ENCODE data around the gene KIZ. TPM values are rescaled to one million over a fixed set of nuclear protein-coding genes. Genes with fewer than 3 reads are reported as not detected.

Gene KIZ
- total RNA-seq, 1 donor from 2014 or later: 21.1 TPM

DNA sequence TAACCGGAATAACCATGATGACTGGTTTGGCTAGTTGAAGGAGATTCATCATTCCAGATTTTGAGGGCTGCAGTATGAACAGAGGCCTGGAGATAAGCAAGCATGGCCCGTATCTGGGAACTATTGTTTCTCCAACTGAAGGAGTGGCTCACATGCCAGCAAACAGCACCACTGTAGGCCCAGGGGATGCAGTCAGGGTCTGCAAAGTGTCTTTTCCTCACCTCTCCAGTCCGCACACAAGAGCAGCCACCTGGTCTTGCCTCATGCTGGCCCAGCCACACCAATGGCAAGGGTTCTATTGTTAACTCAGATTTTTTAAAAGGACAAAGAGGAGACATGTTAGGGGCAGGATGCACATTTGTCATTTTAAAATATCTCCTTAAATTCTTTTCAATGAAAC is 55.1 kb downstream of the KIZ start:
- no peak overlapping the region for H3K27ac Mint-ChIP-seq
- H3K9me3 Mint-ChIP-seq: peaks cover 16% of the 10 kb centered on the region
- H3K27me3 Mint-ChIP-seq (ENCODE audit: low read depth): no peaks in the 10 kb centered on the region
- no peaks in the 10 kb centered on the region for H3K4me1 Mint-ChIP-seq
- DNase-seq (ENCODE audit: low spot score in 2 of 2, unreplicated experiment in 2 of 2): no peak
- peaks cover 6% of the 10 kb centered on the region for H3K36me3 Mint-ChIP-seq
- TF ChIP-seq, protein P1, sequence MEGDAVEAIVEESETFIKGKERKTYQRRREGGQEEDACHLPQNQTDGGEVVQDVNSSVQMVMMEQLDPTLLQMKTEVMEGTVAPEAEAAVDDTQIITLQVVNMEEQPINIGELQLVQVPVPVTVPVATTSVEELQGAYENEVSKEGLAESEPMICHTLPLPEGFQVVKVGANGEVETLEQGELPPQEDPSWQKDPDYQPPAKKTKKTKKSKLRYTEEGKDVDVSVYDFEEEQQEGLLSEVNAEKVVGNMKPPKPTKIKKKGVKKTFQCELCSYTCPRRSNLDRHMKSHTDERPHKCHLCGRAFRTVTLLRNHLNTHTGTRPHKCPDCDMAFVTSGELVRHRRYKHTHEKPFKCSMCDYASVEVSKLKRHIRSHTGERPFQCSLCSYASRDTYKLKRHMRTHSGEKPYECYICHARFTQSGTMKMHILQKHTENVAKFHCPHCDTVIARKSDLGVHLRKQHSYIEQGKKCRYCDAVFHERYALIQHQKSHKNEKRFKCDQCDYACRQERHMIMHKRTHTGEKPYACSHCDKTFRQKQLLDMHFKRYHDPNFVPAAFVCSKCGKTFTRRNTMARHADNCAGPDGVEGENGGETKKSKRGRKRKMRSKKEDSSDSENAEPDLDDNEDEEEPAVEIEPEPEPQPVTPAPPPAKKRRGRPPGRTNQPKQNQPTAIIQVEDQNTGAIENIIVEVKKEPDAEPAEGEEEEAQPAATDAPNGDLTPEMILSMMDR (IDR thresholded peaks at IDR 0.05; ENCODE audit: unreplicated experiment): no peak
- no peak overlapping the region for H3K4me3 Mint-ChIP-seq

DNA sequence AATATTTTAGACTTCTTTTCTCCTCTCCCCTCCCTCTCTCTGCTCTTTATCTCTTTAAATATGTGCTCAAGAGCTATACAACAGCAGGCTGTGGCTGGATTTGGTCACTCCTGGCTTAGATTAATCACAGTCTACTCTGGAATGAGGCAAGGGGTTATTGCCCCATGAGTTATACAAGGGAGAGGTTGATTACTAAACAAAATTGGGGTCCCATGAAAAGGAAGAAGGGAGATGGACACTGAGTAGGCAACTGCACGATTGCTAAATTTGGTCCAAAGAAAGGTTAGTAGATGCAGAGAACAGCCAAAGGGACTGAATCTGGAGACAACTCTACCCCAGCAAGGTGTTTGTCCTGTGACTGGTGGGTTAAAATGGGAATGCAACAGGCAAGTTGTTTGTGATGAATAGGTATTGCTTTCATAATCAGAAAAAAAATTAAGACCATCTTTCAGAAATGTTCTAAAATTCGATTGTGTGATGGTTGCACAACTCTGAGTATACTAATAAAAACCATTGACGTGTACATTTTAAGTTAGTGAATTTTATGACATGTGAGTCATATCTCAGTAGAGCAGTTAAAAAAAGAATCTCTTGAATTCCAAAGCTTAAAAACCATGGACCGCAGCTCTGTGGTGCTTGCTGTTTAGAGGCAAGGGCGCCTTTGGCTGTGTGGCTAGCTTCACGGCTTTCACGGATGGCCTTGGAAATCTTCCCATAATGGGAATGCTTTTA is 57.1 kb downstream of the KIZ start:
- no peaks in the 10 kb centered on the region for H3K27me3 Mint-ChIP-seq (ENCODE audit: low read depth)
- peaks cover 3% of the 10 kb centered on the region for H3K36me3 Mint-ChIP-seq
- no peaks in the 10 kb centered on the region for H3K4me1 Mint-ChIP-seq
- TF ChIP-seq, protein P1 (IDR thresholded peaks at IDR 0.05; ENCODE audit: unreplicated experiment): no peak
- no peak overlapping the region for H3K4me3 Mint-ChIP-seq
- H3K9me3 Mint-ChIP-seq: no peaks in the 10 kb centered on the region
- no peak overlapping the region for H3K27ac Mint-ChIP-seq
- DNase-seq (ENCODE audit: low spot score in 2 of 2, unreplicated experiment in 2 of 2): no peak

DNA sequence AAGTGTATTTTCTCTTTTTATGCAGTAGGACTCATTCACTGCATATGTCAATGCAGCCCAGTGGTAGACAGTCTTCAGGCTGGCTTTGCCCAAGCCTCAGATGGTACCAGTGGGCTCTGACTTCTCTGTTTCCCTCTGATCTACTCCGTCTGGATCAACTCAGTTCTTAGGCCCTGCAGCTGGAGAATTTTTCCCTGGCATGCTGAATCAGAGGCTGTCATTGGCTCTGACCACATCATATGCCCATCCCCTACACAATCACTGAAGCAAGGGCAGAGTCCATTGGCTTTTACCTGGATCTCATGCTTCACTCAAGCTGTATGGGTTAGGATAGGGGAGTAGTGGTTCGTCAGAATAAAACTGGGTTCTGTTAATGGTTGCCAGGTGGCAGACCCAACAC is 57.8 kb downstream of the KIZ start:
- DNase-seq (ENCODE audit: low spot score in 2 of 2, unreplicated experiment in 2 of 2): no peak
- no peaks in the 10 kb centered on the region for H3K4me1 Mint-ChIP-seq
- H3K36me3 Mint-ChIP-seq: peaks cover 3% of the 10 kb centered on the region
- H3K9me3 Mint-ChIP-seq: no peaks in the 10 kb centered on the region
- H3K4me3 Mint-ChIP-seq: no peak overlapping the region
- no peak overlapping the region for H3K27ac Mint-ChIP-seq
- H3K27me3 Mint-ChIP-seq (ENCODE audit: low read depth): peaks cover 1% of the 10 kb centered on the region
- TF ChIP-seq, protein P1 (IDR thresholded peaks at IDR 0.05; ENCODE audit: unreplicated experiment): no peak

DNA sequence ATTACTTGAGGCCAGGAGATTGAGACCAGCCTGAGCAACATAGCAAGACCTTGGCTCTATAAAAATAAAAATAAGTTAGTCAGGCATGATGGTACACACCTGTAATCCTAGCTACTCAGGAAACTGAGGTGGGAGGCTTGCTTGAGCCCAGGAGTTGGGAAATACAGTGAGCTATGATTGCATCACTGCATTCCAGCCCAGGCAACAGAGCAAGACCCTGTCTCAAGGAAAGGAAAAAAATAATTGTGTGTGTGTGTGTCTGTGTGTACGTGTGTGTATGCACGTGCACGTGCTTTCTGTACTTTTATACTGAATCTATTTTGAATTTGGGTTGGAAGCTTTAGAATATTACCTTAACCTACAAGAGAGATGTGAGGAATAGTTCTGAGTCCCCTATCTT is 58.9 kb downstream of the KIZ start:
- Mint-ChIP-seq H3K36me3 (peaks cover 3% of the 10 kb centered on the region), H3K4me3 (no peak overlapping the region), H3K27me3 (ENCODE audit: low read depth) (peaks cover 1% of the 10 kb centered on the region), H3K9me3 (no peaks in the 10 kb centered on the region), H3K27ac (no peak overlapping the region), H3K4me1 (no peaks in the 10 kb centered on the region)
- TF ChIP-seq, protein P1 (IDR thresholded peaks at IDR 0.05; ENCODE audit: unreplicated experiment): no peak
- no peak for DNase-seq (ENCODE audit: low spot score in 2 of 2, unreplicated experiment in 2 of 2)

DNA sequence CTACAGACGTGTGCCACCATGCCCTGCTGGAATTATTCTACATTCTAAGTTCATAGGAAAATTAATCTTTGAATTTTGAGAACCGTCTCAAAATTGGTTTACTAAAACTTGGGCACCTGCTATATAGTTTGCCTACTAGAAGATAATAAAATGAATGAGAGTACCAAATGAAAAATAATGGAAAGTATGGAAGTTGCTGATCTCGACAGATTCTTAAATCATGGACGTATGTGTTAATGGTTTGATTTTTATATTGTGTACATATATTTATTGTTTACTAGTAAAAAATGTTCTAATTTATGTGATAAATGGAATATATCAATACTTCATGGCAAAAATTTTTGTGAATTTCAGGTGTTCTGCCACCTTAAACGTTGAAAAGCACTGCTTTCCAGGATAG is 60.0 kb downstream of the KIZ start:
- Mint-ChIP-seq H3K9me3 (no peaks in the 10 kb centered on the region), H3K27ac (no peak overlapping the region), H3K36me3 (peaks cover 3% of the 10 kb centered on the region), H3K27me3 (ENCODE audit: low read depth) (peaks cover 9% of the 10 kb centered on the region), H3K4me3 (no peak overlapping the region), H3K4me1 (peaks cover 9% of the 10 kb centered on the region)
- TF ChIP-seq, protein P1 (IDR thresholded peaks at IDR 0.05; ENCODE audit: unreplicated experiment): no peak
- no peak for DNase-seq (ENCODE audit: low spot score in 2 of 2, unreplicated experiment in 2 of 2)

All from mesothelial cell of epicardium (in vitro differentiated cells).